ENCODE data around the gene HSPBAP1.
"Not testable (repeated sequence)": the region's sequence is repeated elsewhere in the genome, so short reads cannot be mapped to it uniquely, and the experiment has no call there.

HSPBAP1 gene

DNA sequence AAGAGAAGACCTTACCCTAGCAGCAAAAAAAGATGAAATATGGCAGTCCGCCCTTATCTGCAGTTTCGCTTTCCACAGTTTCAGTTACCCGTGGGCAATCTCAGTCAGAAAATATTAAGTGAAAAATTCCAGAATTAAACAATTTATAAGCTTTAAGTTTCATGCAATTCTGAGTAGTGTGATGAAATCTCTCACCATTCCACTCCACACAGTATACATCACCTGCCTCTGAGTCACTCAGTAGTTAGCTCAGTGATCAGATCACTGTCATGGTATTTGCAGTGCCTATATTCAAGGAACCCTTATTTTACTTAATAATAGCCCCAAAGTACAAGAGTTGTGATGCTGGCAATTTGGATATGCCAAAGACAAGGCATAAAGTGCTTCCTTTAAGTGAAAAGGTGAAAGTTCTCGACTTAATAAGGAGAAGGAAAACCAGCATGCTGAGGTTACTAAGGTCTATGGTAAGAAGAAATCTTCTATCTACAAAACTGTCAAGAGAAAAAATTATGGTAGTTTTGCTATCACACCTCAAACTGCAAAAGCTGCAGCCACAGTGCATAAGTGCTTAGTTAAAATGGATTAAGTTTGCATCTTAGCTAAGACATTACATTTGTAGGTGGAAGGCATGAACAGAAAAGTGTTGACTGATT, 48.1 kb downstream of the HSPBAP1 start:
- H3K36me3 Mint-ChIP-seq (ENCODE audit: insufficient read depth) = peaks cover 13% of the 10 kb centered on the region
- ATAC-seq (replicated peaks) = no peak
- no peak for DNase-seq
- no peak overlapping the region for H3K27ac Mint-ChIP-seq
- H3K4me3 Mint-ChIP-seq = no peak overlapping the region
- H3K27me3 Mint-ChIP-seq = no peaks in the 10 kb centered on the region
- H3K9me3 Mint-ChIP-seq = no peaks in the 10 kb centered on the region
- no peaks in the 10 kb centered on the region for H3K4me1 Mint-ChIP-seq (ENCODE audit: low read depth in 2 of 2)

DNA sequence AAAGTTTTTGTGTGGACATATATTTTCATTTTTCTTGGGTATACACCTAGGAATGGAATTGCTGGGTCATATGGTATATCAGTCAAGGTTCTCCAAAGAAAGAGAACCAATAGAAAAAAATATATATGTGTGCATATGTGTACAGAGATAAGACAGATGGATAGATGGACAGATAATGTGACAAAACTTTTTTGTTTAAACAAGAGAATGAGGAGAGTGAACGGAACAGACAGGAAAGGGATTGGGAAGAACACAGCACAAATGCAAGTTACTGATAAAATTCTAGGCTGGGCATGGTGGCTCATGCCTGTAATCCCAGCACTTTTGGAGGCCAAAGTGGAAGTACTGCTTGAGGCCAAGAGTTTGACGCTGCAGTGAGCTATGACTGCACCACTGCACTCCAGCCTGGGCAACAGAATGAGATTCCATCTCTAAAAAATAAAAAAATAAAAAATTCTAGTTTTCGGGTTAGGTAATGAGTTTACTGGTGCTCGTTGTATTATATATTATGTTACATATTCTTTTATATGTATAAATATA, 50.0 kb downstream of the HSPBAP1 start:
- ATAC-seq (replicated peaks) = no peak
- H3K36me3 Mint-ChIP-seq (ENCODE audit: insufficient read depth) = peaks cover 10% of the 10 kb centered on the region
- H3K27ac Mint-ChIP-seq = no peak overlapping the region
- H3K9me3 Mint-ChIP-seq = no peaks in the 10 kb centered on the region
- H3K27me3 Mint-ChIP-seq = no peaks in the 10 kb centered on the region
- H3K4me1 Mint-ChIP-seq (ENCODE audit: low read depth in 2 of 2) = no peaks in the 10 kb centered on the region
- DNase-seq = no peak
- no peak overlapping the region for H3K4me3 Mint-ChIP-seq

DNA sequence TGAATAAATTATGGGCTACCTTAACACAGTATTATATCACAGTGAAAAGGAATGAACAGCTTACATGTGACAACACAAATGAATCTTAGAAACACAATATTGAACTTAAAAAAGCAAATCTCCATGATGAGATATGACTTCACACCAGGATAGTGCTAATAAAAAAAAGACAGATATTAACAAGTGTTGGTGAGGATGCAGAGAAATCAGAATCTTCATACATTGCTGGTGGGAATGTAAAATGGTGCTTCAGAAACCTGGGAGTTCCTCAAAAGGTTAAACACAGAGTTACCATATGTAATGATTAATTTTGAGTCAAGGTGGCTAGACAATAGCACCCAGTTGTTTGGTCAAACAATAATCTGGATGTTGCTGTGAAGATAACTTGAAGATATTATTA, 51.4 kb downstream of the HSPBAP1 start:
- Mint-ChIP-seq H3K27me3 (no peaks in the 10 kb centered on the region), H3K4me3 (no peak overlapping the region), H3K27ac (no peak overlapping the region), H3K4me1 (ENCODE audit: low read depth in 2 of 2) (no peaks in the 10 kb centered on the region), H3K9me3 (no peaks in the 10 kb centered on the region), H3K36me3 (ENCODE audit: insufficient read depth) (peaks cover 10% of the 10 kb centered on the region)
- DNase-seq (no peak), ATAC-seq (replicated peaks) (no peak)

DNA sequence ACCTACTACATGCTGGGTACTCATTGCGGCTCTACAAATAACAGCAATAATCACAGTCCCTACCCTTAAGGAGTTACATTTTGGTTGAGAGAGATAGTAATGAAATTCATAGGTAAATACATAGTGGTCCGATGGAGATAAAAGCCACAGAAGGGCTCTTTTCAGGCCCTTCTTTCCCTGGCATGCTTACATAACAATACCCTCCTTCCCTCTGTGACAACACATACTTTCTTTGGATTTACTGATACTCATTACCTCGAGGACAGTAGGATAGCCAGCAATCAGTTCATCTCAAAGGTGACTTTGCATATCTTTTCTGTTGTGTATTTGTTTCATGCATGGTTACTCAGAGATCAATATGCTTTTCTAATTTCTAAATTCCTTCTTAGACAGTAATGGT, 54.5 kb downstream of the HSPBAP1 start:
- peaks cover 10% of the 10 kb centered on the region for H3K36me3 Mint-ChIP-seq (ENCODE audit: insufficient read depth)
- no peaks in the 10 kb centered on the region for H3K4me1 Mint-ChIP-seq (ENCODE audit: low read depth in 2 of 2)
- no peak for ATAC-seq (replicated peaks)
- H3K27me3 Mint-ChIP-seq = no peaks in the 10 kb centered on the region
- no peak for DNase-seq
- no peak overlapping the region for H3K27ac Mint-ChIP-seq
- no peaks in the 10 kb centered on the region for H3K9me3 Mint-ChIP-seq
- H3K4me3 Mint-ChIP-seq = no peak overlapping the region

DNA sequence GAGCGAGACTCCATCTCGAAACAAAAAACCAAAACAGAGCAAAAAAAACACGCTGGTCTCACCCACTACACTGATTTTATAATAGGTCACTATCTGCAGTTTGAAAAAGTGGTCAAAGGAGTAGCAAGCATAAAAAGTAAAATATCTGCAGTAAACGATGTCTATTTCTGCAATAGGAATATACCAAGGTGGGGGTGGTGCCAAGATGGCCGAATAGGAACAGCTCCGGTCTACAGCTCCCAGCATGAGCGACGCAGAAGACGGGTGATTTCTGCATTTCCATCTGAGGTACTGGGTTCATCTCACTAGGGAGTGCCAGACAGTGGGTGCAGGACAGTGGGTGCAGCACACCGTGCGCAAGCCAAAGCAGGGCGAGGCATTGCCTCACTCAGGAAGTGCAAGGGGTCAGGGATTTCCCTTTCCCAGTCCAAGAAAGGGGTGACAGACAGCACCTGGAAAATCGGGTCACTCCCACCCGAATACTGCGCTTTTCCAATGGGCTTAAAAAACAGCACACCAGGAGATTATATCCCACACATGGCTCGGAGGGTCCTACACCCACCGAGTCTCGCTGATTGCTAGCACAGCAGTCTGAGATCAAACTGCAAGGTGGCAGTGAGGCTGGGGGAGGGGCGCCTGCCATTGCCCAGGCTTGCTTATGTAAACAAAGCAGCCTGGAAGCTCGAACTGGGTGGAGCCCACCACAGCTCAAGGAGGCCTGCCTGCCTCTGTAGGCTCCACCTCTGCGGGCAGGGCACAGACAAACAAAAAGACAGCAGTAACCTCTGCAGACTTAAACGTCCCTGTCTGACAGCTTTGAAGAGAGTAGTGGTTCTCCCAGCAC, 60.7 kb downstream of the HSPBAP1 start:
- DNase-seq; H3K9me3 Mint-ChIP-seq; H3K4me3 Mint-ChIP-seq; ATAC-seq (replicated peaks); H3K36me3 Mint-ChIP-seq (ENCODE audit: insufficient read depth); H3K27me3 Mint-ChIP-seq; H3K27ac Mint-ChIP-seq: not testable (repeated sequence)
- H3K4me1 Mint-ChIP-seq (ENCODE audit: low read depth in 2 of 2) = peaks cover 0 to 12% of the 10 kb centered on the region in 2 donors

DNA sequence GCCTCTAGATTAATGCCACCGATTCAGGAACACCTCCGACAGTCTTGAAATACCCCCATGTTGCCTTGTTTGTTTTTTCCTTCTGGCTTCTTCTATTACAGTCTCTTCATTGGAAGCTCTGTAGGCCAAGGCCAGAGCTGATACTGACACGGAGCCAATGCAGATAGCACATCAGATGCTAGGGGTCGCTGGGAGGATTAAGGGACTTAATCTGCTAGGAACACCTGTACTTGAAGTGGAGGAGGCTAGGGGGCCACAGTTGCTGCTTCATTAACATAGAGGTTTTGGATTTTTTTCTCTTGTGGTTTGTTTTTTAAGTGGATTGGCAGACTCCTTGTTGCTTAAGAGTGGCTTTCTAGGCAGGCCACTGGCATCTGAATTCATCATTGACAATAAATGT, 63.4 kb downstream of the HSPBAP1 start:
- Mint-ChIP-seq H3K27me3 (no peaks in the 10 kb centered on the region), H3K27ac (peak overlapping the region; percentile 55 to 68), H3K4me1 (ENCODE audit: low read depth in 2 of 2) (peaks cover 0 to 12% of the 10 kb centered on the region in 2 donors), H3K9me3 (no peaks in the 10 kb centered on the region), H3K4me3 (no peak overlapping the region), H3K36me3 (ENCODE audit: insufficient read depth) (peaks cover 11% of the 10 kb centered on the region)
- ATAC-seq (replicated peaks) (no peak), DNase-seq (no peak)

DNA sequence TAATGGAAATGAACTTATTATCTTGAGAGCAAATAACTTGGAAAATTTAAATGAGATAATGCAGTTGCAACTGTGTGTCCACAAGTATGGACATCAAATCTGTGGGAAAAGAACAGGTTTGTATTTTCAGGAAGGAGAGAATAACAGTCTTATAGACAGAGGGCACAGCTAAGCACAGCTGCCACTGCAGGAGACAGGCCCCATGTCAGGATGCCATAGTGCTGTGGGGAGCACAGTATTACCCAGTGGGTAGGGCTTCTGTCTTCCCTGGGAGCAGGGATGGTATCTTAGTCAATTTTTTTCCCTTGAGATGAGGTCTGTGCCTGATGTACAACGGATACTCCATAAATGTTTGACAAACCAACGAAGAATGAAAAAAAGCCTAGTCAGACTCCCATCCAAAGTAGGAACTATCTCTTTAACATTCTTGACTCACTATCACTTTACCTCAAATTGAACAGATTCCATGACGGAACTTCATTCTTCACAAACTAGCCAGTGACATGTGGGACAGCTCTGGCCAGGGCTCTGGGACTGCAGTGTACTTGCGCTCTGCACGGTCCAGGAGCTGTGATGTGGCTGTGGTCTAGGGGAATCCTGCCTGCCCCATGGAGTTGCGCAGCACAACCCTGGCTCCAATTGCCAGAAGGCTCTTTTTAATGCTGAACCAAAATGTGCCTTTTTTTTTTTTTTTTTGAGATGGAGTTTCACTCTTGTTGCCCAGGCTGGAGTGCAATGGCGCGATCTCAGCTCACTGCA, 64.7 kb downstream of the HSPBAP1 start:
- Mint-ChIP-seq H3K4me1 (ENCODE audit: low read depth in 2 of 2) (peaks cover 0 to 10% of the 10 kb centered on the region in 2 donors), H3K36me3 (ENCODE audit: insufficient read depth) (peaks cover 12% of the 10 kb centered on the region), H3K27me3 (no peaks in the 10 kb centered on the region), H3K27ac (peak overlapping the region; percentile 55 to 68), H3K9me3 (no peaks in the 10 kb centered on the region), H3K4me3 (no peak overlapping the region)
- DNase-seq (no peak), ATAC-seq (replicated peaks) (no peak)

DNA sequence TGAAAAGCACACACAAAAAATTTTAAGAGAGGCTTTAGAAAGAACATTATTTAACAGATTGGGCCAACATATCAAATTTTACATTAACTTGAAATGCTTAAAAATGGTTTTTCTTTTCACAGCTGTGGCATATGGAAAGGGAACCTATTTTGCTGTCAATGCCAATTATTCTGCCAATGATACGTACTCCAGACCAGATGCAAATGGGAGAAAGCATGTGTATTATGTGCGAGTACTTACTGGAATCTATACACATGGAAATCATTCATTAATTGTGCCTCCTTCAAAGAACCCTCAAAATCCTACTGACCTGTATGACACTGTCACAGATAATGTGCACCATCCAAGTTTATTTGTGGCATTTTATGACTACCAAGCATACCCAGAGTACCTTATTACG, 65.4 kb downstream of the HSPBAP1 start:
- H3K9me3 Mint-ChIP-seq = no peaks in the 10 kb centered on the region
- no peak for DNase-seq
- peaks cover 0 to 9% of the 10 kb centered on the region in 2 donors for H3K4me1 Mint-ChIP-seq (ENCODE audit: low read depth in 2 of 2)
- H3K27me3 Mint-ChIP-seq = no peaks in the 10 kb centered on the region
- no peak overlapping the region for H3K4me3 Mint-ChIP-seq
- ATAC-seq (replicated peaks) = no peak
- no peak overlapping the region for H3K27ac Mint-ChIP-seq
- peaks cover 17% of the 10 kb centered on the region for H3K36me3 Mint-ChIP-seq (ENCODE audit: insufficient read depth)

DNA sequence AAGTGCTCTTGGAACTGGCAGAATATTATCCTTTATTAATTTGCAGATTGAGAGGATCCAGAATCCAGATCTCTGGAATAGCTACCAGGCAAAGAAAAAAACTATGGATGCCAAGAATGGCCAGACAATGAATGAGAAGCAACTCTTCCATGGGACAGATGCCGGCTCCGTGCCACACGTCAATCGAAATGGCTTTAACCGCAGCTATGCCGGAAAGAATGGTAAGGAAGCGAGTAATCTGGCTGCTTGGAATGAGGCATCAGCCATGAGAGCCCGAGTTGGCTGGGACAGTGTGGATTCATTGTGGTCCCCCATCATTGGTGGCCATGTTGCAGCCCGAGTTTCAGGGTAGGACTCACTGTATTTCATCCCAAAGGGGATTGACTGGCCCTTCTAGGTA, 65.9 kb downstream of the HSPBAP1 start:
- DNase-seq = no peak
- H3K4me3 Mint-ChIP-seq = no peak overlapping the region
- H3K9me3 Mint-ChIP-seq = no peaks in the 10 kb centered on the region
- no peak overlapping the region for H3K27ac Mint-ChIP-seq
- no peak for ATAC-seq (replicated peaks)
- H3K36me3 Mint-ChIP-seq (ENCODE audit: insufficient read depth) = peaks cover 20% of the 10 kb centered on the region
- peaks cover 0 to 9% of the 10 kb centered on the region in 2 donors for H3K4me1 Mint-ChIP-seq (ENCODE audit: low read depth in 2 of 2)
- no peaks in the 10 kb centered on the region for H3K27me3 Mint-ChIP-seq

DNA sequence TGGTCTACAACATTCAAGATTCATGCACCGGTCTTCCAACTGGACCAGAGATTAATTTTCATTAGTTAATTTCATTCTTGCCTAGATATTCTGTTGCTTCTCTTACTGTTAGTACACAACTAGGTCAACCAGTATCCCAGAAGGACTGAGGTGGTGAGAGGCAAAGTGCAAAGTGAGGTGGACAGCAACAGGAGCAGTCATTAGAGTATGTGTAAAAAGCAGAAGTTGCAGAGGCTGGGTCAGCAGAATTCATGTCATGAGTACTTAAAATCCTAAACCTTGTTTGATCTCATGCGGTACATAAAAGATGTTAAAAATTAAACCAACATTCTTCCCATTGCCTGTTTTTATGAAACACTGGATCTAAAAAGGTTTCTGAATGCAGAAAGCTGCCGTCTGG, 66.3 kb downstream of the HSPBAP1 start:
- peaks cover 20% of the 10 kb centered on the region for H3K36me3 Mint-ChIP-seq (ENCODE audit: insufficient read depth)
- no peak overlapping the region for H3K27ac Mint-ChIP-seq
- no peak for ATAC-seq (replicated peaks)

DNA sequence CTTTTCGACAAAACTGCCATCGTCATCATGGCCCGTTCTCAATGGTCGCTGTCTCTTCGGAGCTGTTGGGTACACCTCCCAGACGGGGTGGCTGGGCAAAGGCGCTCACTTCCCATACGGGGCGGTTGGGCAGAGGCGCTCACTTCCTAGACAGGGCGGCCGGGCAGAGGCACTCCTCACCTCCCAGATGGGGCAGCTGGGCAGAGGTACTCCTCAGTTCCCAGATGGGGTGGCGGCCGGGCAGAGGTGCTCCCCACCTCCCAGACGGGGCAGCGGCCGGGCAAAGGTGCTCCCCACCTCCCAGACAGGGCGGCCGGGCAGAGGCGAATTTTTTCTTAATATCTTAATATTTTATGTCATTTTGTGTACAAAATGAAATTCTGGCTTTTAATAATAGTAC, 68.5 kb downstream of the HSPBAP1 start:
- Mint-ChIP-seq H3K36me3 (ENCODE audit: insufficient read depth) (peaks cover 34% of the 10 kb centered on the region), H3K27me3 (no peaks in the 10 kb centered on the region), H3K9me3 (no peaks in the 10 kb centered on the region), H3K4me1 (ENCODE audit: low read depth in 2 of 2) (peaks cover 0 to 4% of the 10 kb centered on the region in 2 donors), H3K4me3 (no peak overlapping the region), H3K27ac (no peak overlapping the region)
- DNase-seq (no peak), ATAC-seq (replicated peaks) (no peak)

More for the DNA sequence above, 66.3 kb downstream of the HSPBAP1 start:
- Mint-ChIP-seq H3K4me3 (no peak overlapping the region), H3K4me1 (ENCODE audit: low read depth in 2 of 2) (peaks cover 0 to 9% of the 10 kb centered on the region in 2 donors), H3K27me3 (no peaks in the 10 kb centered on the region), H3K9me3 (no peaks in the 10 kb centered on the region)
- no peak for DNase-seq

DNA sequence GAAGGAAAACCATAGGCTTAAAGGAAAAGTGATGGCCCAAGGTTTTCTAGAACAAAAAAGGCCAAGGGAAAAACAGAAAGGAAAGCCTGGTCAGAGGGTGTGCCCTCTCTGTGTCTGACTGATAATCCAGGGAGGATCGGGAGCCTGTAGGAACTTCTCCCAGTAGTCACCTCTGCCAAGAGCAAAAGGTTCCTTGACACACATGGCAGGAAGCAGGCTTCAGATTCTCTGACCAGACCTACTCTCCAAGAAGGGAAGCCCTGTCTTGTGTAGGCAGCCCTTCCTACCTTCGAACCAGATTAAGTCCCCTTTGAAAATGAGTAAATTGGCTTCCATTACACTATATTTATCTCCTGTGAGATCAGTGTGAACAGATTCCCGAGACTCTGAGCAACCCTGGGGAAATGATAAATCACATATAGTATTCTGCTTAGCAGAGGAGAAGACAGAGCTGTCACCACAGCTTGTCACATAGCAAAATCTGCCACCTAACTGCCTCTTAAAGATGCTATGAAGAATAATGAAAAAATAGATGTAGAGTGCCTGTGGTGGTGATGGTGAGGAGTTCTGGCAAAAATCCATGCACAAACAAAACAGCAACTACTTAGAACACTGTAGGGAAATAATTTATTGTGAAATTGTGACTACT, 74.2 kb downstream of the HSPBAP1 start:
- ATAC-seq (replicated peaks) (no peak), DNase-seq (no peak)
- Mint-ChIP-seq H3K9me3 (no peaks in the 10 kb centered on the region), H3K27ac (no peak overlapping the region), H3K36me3 (ENCODE audit: insufficient read depth) (peaks cover 66% of the 10 kb centered on the region), H3K27me3 (no peaks in the 10 kb centered on the region), H3K4me1 (ENCODE audit: low read depth in 2 of 2) (no peaks in the 10 kb centered on the region), H3K4me3 (no peak overlapping the region)

DNA sequence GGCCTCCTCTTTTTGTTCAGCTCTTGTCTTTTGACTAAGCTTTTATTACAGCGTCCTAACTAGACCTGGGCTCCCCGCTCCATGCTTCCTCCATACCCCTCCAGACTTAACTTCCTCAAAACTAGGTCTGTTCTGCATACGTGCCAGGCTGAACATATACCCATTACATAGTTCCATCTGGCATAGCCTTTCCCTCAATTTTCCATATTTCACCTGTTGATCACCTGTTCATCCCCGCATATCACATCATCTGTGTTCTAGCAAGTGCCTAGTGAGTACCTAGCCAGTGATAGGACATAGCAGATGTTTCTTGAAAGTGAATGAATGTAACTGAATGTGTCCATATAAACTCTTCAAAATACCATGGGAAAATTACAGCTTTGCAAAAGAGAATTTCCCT, 77.0 kb downstream of the HSPBAP1 start:
- H3K9me3 Mint-ChIP-seq = no peaks in the 10 kb centered on the region
- no peak for DNase-seq
- no peaks in the 10 kb centered on the region for H3K27me3 Mint-ChIP-seq
- ATAC-seq (replicated peaks) = no peak
- no peak overlapping the region for H3K4me3 Mint-ChIP-seq
- peaks cover 81% of the 10 kb centered on the region for H3K36me3 Mint-ChIP-seq (ENCODE audit: insufficient read depth)
- H3K4me1 Mint-ChIP-seq (ENCODE audit: low read depth in 2 of 2) = peaks cover 3 to 4% of the 10 kb centered on the region in 2 donors
- H3K27ac Mint-ChIP-seq = peak overlapping the region; percentile 5 to 39
